T-cell (primary cell): ENCODE results near the gene KCTD17. TPM values are rescaled to one million over a fixed set of nuclear protein-coding genes. Genes with fewer than 3 reads are reported as not detected.

Experiments used
- ATAC-seq, 4 experiments: fragments of 200-7000 bp in 3 of 4; fragments of 150-1000 bp in 1 of 4; cut with Tn5 transposase; replicated peaks in 1 of 4; 1 replicate in 3 of 4; 2 replicates in 1 of 4; pipeline ENCODE4 v1.10.0; 2021; ENCODE audit warnings: moderate library complexity in 3 of 4, mild to moderate bottlenecking in 2 of 4, moderate number of reproducible peaks in 1 of 4
- CTCF ChIA-PET, 2 donors: fragments of 300-600 bp; sonication (Branson Sonifier 250); formaldehyde crosslinking; loops; one replicate each; lab custom pipeline; 2022; ENCODE audit warnings: antibody characterized with exemption in 2 of 2; lab: Charles Lee
- POLR2A ChIA-PET, 2 donors: fragments of 300-600 bp; sonication (Branson Sonifier 250); formaldehyde crosslinking; loops; one replicate each; lab custom pipeline; 2022; ENCODE audit warnings: antibody characterized with exemption in 2 of 2; lab: Charles Lee
- DNase-seq, 35 experiments: peaks; one replicate each; pipeline versions ENCODE4 v3.0.0 to v3.0.0-alpha.2; 2013 to 2023
- H3K27ac ChIP-seq: one replicate; pipeline ENCODE4 v1.5.1; 2013; ENCODE audit warnings: low read length
- H3K27me3 ChIP-seq, 2 experiments: replicated peaks in 1 of 2; 1 replicate in 1 of 2; 2 replicates in 1 of 2; pipeline versions ENCODE4 v1.6.1 to v1.7.0; 2013; ENCODE audit warnings: low read length in 1 of 2, mixed read lengths in 1 of 2; ENCODE audit not compliant: control insufficient read depth in 2 of 2, insufficient read depth in 2 of 2; ENCODE audit errors: extremely low read depth in 1 of 2
- H3K36me3 ChIP-seq, 2 donors: 1 replicate in 1 of 2; 2 replicates in 1 of 2; pipeline versions ENCODE4 v1.6.1 to v1.7.0; 2013; ENCODE audit warnings: low read length in 1 of 2; ENCODE audit not compliant: control insufficient read depth in 2 of 2, insufficient read depth in 1 of 2; ENCODE audit errors: extremely low read depth in 1 of 2
- H3K4me1 ChIP-seq, 2 experiments: 1 replicate in 1 of 2; 2 replicates in 1 of 2; pipeline versions ENCODE4 v1.6.1 to v1.7.0; 2013; ENCODE audit warnings: low read length in 2 of 2, mixed read lengths in 1 of 2; ENCODE audit not compliant: insufficient read depth in 2 of 2, control insufficient read depth in 1 of 2; ENCODE audit errors: extremely low read depth in 1 of 2
- H3K4me3 ChIP-seq, 2 donors: 1 replicate in 1 of 2; 2 replicates in 1 of 2; pipeline versions ENCODE4 v1.5.1 to v1.7.0; 2013; ENCODE audit warnings: mild to moderate bottlenecking in 2 of 2, low read length in 1 of 2, moderate library complexity in 1 of 2; ENCODE audit not compliant: control insufficient read depth in 1 of 2; ENCODE audit errors: extremely low read depth in 1 of 2
- H3K9me3 ChIP-seq: 2 replicates; pipeline ENCODE4 v1.7.0; 2013
- H3K27ac Mint-ChIP-seq, 2 donors: one replicate each; pipeline ENCODE4 v1.8.0; 2020 to 2021; ENCODE audit warnings: mild to moderate bottlenecking in 2 of 2, mixed read lengths in 2 of 2
- H3K27me3 Mint-ChIP-seq, 2 donors: one replicate each; pipeline ENCODE4 v1.8.0; 2021 to 2022; ENCODE audit warnings: mixed read lengths in 2 of 2
- H3K36me3 Mint-ChIP-seq: one replicate; pipeline ENCODE4 v1.8.0; 2021; ENCODE audit warnings: mixed read lengths
- H3K4me1 Mint-ChIP-seq, 3 donors: one replicate each; pipeline ENCODE4 v1.8.0; 2020 to 2022; ENCODE audit warnings: mixed read lengths in 3 of 3, mild to moderate bottlenecking in 1 of 3
- H3K4me3 Mint-ChIP-seq, 3 donors: one replicate each; pipeline ENCODE4 v1.8.0; 2020 to 2022; ENCODE audit warnings: mild to moderate bottlenecking in 3 of 3, mixed read lengths in 3 of 3, moderate library complexity in 3 of 3
- H3K9me3 Mint-ChIP-seq, 3 donors: one replicate each; pipeline ENCODE4 v1.8.0; 2020 to 2022; ENCODE audit warnings: mixed read lengths in 3 of 3
- WGBS: methylation state at CpG from one replicate; pipeline ENCODE4 v1.1.5; 2013; ENCODE audit warnings: missing lambda C conversion rate; ENCODE audit not compliant: insufficient coverage; 5-methylcytosine and 5-hydroxymethylcytosine counted together
- total RNA-seq, 35 experiments: library from RNA in 6 of 35; stranded (reverse) in 6 of 35; fragments of 120-200 nt in 1 of 35; gene quantifications; one replicate each; pipeline versions ENCODE4 v1.2.1 to v1.2.4 and lab custom pipeline; 2013 to 2026

The KCTD17 gene
- total RNA-seq, 5 donors from 2014 or later (not counting 1 experiment from before 2014, with no cell fraction given) = 24.0 to 36.2 (median 35.1) TPM

DNA sequence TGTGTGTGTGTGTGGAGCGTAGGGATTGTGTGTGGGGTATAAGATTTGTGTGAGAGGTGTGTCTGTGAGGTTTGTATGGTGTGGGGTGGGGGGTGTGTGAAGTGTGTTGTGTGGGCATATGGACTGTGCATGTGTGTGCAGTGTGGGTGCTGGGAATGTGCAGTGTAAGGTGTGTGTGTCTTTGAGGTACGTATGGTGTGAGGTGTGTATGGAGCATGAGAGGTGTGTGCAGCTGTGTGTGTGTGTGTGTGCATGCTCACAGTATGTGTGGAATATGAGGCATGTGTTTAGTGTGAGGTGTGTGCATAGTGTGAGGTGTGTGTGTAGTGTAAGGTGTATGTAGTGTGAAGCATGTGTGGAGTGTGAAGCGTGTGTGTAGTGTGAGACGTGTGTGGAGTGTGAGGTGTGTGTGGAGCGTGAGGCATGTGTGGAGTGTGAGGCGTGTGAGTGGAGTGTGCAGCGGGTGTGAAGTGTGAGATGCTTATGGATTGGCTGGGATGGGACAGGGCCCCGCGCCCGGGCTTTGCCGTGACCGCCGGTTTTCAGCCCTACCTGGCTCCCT lies 59.7 kb downstream of the KCTD17 start:
- H3K27me3 ChIP-seq = peaks cover 0 to 8% of the 10 kb centered on the region in 2 experiments
- no peak for DNase-seq
- no peaks in the 10 kb centered on the region for H3K27me3 Mint-ChIP-seq
- H3K4me1 Mint-ChIP-seq = peaks cover 0 to 8% (median 4%) of the 10 kb centered on the region in 3 donors
- ChIA-PET POLR2A (interaction anchor here in 1 of 2 donors (0.5 kb wide), 1 partner anchor 8 kb away, joined by 3 read pairs; no protein-coding TSS in a partner anchor), CTCF (interaction anchor here in 1 of 2 donors (0.7 kb wide), 1 partner anchor 766 kb away, joined by 3 read pairs; no protein-coding TSS in a partner anchor)
- no peaks in the 10 kb centered on the region for H3K9me3 Mint-ChIP-seq
- ATAC-seq = no peak
- H3K36me3 Mint-ChIP-seq = peaks cover 4% of the 10 kb centered on the region
- H3K4me1 ChIP-seq = peaks cover 0 to 2% of the 10 kb centered on the region in 2 experiments
- no peak overlapping the region for H3K27ac ChIP-seq
- H3K36me3 ChIP-seq = no peaks in the 10 kb centered on the region
- H3K27ac Mint-ChIP-seq = no peak overlapping the region
- H3K4me3 Mint-ChIP-seq = no peak overlapping the region
- H3K4me3 ChIP-seq = no peak overlapping the region
- H3K9me3 ChIP-seq = no peaks in the 10 kb centered on the region
- WGBS = 92% methylated on average over 13 of the region's 13 CpGs

DNA sequence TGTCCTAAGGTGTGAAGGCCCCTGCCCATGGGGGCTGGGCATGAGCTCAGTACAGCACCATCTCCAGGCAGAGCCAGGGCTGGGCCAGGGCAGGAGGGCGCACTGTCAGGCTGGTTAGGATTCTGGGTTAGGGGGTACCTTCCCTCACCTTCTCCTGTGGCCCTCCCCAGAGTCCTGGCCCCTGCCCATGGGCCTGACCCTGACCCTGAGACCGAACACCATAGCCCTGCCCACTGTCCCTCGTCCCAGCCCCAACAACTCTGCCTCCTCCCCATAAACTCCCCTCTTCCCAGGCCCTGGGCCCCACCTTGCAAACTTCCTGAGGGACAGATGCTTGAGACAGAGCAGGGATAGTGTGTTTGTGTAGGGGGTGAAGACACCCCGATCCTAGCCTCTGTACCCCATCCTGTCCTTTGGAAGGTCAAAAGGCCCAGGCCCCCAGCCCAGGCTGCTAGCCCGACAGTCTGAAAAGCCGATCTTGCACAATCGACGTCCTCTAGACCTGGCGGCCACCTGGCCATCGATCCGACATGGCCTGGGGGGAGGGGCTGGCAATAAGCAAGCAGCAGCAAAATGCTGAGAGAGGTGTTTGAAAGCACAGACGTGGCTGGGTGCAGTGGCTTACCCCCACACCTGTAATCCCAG lies 60.7 kb downstream of the KCTD17 start:
- no peak overlapping the region for H3K27ac ChIP-seq
- ChIA-PET CTCF (no interaction called here), POLR2A (no interaction called here)
- Mint-ChIP-seq H3K4me1 (peaks cover 0 to 17% (median 4%) of the 10 kb centered on the region in 3 donors), H3K4me3 (no peak overlapping the region), H3K27ac (no peak overlapping the region), H3K27me3 (no peaks in the 10 kb centered on the region), H3K36me3 (peaks cover 4% of the 10 kb centered on the region), H3K9me3 (no peaks in the 10 kb centered on the region)
- peaks cover 0 to 2% of the 10 kb centered on the region in 2 experiments for H3K4me1 ChIP-seq
- no peaks in the 10 kb centered on the region for H3K9me3 ChIP-seq
- H3K36me3 ChIP-seq = no peaks in the 10 kb centered on the region
- no peak overlapping the region for H3K4me3 ChIP-seq
- DNase-seq (no peak), ATAC-seq (no peak)
- peaks cover 0 to 8% of the 10 kb centered on the region in 2 experiments for H3K27me3 ChIP-seq
- 100% methylated on average over 1 of the region's 12 CpGs for WGBS

Other genes starting within 250 kb of the KCTD17 start
- not detected for gene PVALB, start 234.7 kb upstream of the KCTD17 start, total RNA-seq
- 10 to 100 TPM in 4 of 5 donors, 1 to 10 TPM in 1; 8.0 to 23.6 (median 15.9) TPM for gene NCF4, start 190.7 kb upstream of the KCTD17 start, total RNA-seq
- gene CSF2RB, start 138.1 kb upstream of the KCTD17 start, total RNA-seq = 1 to 10 TPM; 3.4 to 6.0 (median 4.1) TPM
- 1 to 10 TPM in 3 of 5 donors, under 1 TPM in 2; 0.61 to 2.2 (median 1.0) TPM for gene TST, start 32.3 kb upstream of the KCTD17 start, total RNA-seq
- gene MPST, start 32.0 kb upstream of the KCTD17 start, total RNA-seq = 10 to 100 TPM in 1 of 5 donors, 1 to 10 TPM in 4; 2.4 to 10.7 (median 7.1) TPM
- gene TMPRSS6, start 58.0 kb downstream of the KCTD17 start, total RNA-seq = 1 to 10 TPM in 3 of 5 donors, under 1 TPM in 2; 0.40 to 1.3 (median 1.1) TPM
- 100 to 1,000 TPM in 2 of 5 donors, 10 to 100 TPM in 3; 53.6 to 118 (median 98.1) TPM for gene IL2RB, start 98.2 kb downstream of the KCTD17 start, total RNA-seq
- gene C1QTNF6, start 136.5 kb downstream of the KCTD17 start, total RNA-seq = 10 to 100 TPM in 4 of 5 donors, 1 to 10 TPM in 1; 9.0 to 26.4 (median 22.0) TPM
- 1 to 10 TPM; 4.6 to 8.7 (median 5.3) TPM for gene SSTR3, start 160.7 kb downstream of the KCTD17 start, total RNA-seq
- 100 to 1,000 TPM; 353 to 413 (median 385) TPM for gene RAC2, start 192.5 kb downstream of the KCTD17 start, total RNA-seq
- 100 to 1,000 TPM; 146 to 181 (median 151) TPM for gene CYTH4, start 230.8 kb downstream of the KCTD17 start, total RNA-seq